Measurements from ENCODE around the gene TFDP1.

- TF ChIP-seq CTCF (IDR thresholded peaks at IDR 0.05; ENCODE audit: insufficient read depth, low read depth, low read length) (no peak), EZH2 (IDR thresholded peaks at IDR 0.05; ENCODE audit: insufficient read depth, low read length) (no peak)
Measured at GRCh38 chr13:113613789-113614379, 29.3 kb downstream of the TFDP1 start.

Measured in astrocyte (in vitro differentiated cells and primary cell).